ENCODE measurements around the gene CLK3.
"Not testable (repeated sequence)": the region's sequence is repeated elsewhere in the genome, so short reads cannot be mapped to it uniquely, and the experiment has no call there.

Gene CLK3

GRCh38 chr15:74593122-74593521 is 22.5 kb upstream of the CLK3 start:
- DNase-seq (ENCODE audit: insufficient read length, low spot score) = no peak
- TF ChIP-seq POLR2A (IDR thresholded peaks at IDR 0.05; ENCODE audit: low read depth, low read length) = no peak
- no peak for FAIRE-seq

GRCh38 chr15:74594455-74594854 is 21.2 kb upstream of the CLK3 start:
- DNase-seq (ENCODE audit: insufficient read length, low spot score) (no peak), FAIRE-seq (no peak)
- TF ChIP-seq POLR2A (IDR thresholded peaks at IDR 0.05; ENCODE audit: low read depth, low read length) = no peak

- no peak for FAIRE-seq
- no peak for DNase-seq (ENCODE audit: insufficient read length, low spot score)
- no peak for TF ChIP-seq POLR2A (IDR thresholded peaks at IDR 0.05; ENCODE audit: low read depth, low read length)
These were observed 20.4 kb upstream of the CLK3 start for GRCh38 chr15:74595271-74595670.

GRCh38 chr15:74596736-74597135 is 18.9 kb upstream of the CLK3 start:
- not testable (repeated sequence) for DNase-seq (ENCODE audit: insufficient read length, low spot score); FAIRE-seq

GRCh38 chr15:74597146-74597705 is 18.4 kb upstream of the CLK3 start:
- not testable (repeated sequence) for FAIRE-seq

GRCh38 chr15:74598126-74598842 is 17.4 kb upstream of the CLK3 start:
- no peak for TF ChIP-seq POLR2A (IDR thresholded peaks at IDR 0.05; ENCODE audit: low read depth, low read length)
- DNase-seq (ENCODE audit: insufficient read length, low spot score) = no peak
- no peak for FAIRE-seq

More at GRCh38 chr15:74597146-74597705, 18.4 kb upstream of the CLK3 start:
- not testable (repeated sequence) for DNase-seq (ENCODE audit: insufficient read length, low spot score)

GRCh38 chr15:74599156-74599555 is 16.5 kb upstream of the CLK3 start:
- FAIRE-seq (no peak), DNase-seq (ENCODE audit: insufficient read length, low spot score) (no peak)
- no peak for TF ChIP-seq POLR2A (IDR thresholded peaks at IDR 0.05; ENCODE audit: low read depth, low read length)

GRCh38 chr15:74603026-74603788 is 12.4 kb upstream of the CLK3 start:
- FAIRE-seq (no peak), DNase-seq (ENCODE audit: insufficient read length, low spot score) (no peak)
- TF ChIP-seq POLR2A (IDR thresholded peaks at IDR 0.05; ENCODE audit: low read depth, low read length) = no peak

- FAIRE-seq = no peak
- DNase-seq (ENCODE audit: insufficient read length, low spot score) = no peak
- TF ChIP-seq POLR2A (IDR thresholded peaks at IDR 0.05; ENCODE audit: low read depth, low read length) = no peak
These were observed 11.6 kb upstream of the CLK3 start for GRCh38 chr15:74603789-74604705.

GRCh38 chr15:74604983-74605794 is 10.4 kb upstream of the CLK3 start:
- DNase-seq (ENCODE audit: insufficient read length, low spot score) (no peak), FAIRE-seq (no peak)
- TF ChIP-seq POLR2A (IDR thresholded peaks at IDR 0.05; ENCODE audit: low read depth, low read length) = no peak

GRCh38 chr15:74605795-74606150 is 9.9 kb upstream of the CLK3 start:
- FAIRE-seq (no peak), DNase-seq (ENCODE audit: insufficient read length, low spot score) (no peak)
- no peak for TF ChIP-seq POLR2A (IDR thresholded peaks at IDR 0.05; ENCODE audit: low read depth, low read length)

- DNase-seq (ENCODE audit: insufficient read length, low spot score) (no peak), FAIRE-seq (no peak)
- no peak for TF ChIP-seq POLR2A (IDR thresholded peaks at IDR 0.05; ENCODE audit: low read depth, low read length)
These were observed 6.8 kb upstream of the CLK3 start for GRCh38 chr15:74608786-74609185.

- DNase-seq (ENCODE audit: insufficient read length, low spot score) (no peak), FAIRE-seq (no peak)
- TF ChIP-seq POLR2A (IDR thresholded peaks at IDR 0.05; ENCODE audit: low read depth, low read length) = no peak
These were observed 5.7 kb upstream of the CLK3 start for GRCh38 chr15:74609938-74610301.

All from H54 (cell line).